Stimulated activated CD4-positive, alpha-beta T cell treated with anti-CD3 and anti-CD28 coated beads, Interleukin-15, amount 100 ng/mL, for 24 hours (primary cell): Measurements from ENCODE around the gene CDADC1.
"Not testable (repeated sequence)": the region's sequence is repeated elsewhere in the genome, so short reads cannot be mapped to it uniquely, and the experiment has no call there.

Experiments used
- DNase-seq: peaks from one replicate; pipeline ENCODE4 v3.0.0-alpha.2; 2020

The CDADC1 gene

DNA sequence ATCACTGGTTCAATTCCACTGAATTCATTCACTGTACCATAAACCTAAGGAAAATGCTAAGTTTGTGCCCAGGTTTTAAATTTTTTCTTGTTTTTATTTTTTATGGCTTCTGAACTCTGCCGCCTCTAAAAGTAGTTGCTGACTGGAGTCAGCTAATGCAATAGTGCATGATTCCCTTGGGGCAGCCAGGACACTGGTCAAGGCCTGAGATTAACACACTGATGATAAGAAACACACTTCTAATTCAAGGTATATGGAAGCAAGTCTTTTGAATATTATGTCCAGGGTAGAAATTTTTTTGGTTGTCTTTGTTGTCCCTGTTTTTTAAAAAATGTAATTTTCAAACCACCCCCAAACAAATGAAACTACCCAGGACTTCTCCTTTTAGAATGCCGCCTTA, 72.2 kb downstream of the CDADC1 start:
- no peak for DNase-seq

GRCh38 chr13:49320975-49321374, 73.2 kb downstream of the CDADC1 start:
- DNase-seq: no peak

GRCh38 chr13:49322702-49323101, 75.0 kb downstream of the CDADC1 start:
- DNase-seq: no peak

GRCh38 chr13:49323344-49323743, 75.6 kb downstream of the CDADC1 start:
- no peak for DNase-seq

DNA sequence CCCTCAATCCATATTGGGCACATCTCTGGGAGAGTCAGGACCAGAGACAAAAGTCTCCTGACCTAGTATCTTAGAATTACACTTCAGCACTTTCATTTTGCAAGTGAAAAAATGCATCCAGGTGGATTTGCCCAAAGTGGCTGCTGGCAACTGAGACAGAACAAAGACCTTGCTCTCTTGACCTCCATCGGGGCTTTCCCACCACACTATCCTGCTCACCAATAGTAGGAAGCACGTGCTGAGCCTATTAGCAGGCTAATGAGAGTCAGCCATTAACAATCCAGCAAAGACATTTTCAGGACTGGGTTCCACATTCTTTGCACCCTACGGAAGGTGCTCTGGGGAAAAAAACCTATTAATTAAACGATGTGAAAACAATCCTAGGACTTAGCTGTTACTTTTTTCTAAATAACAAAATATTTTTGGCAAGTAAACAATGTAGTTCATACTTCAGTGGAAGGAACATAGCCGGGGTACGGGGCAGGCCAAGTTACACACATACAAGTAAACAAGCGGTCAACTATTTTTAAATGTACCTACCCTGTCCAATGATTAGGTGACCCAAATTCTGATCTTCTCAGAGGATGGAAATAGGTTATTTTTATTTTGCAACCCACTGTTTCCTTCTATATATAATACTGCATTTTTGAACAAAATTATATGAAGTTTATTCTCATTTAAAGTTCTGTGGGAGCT, 78.6 kb downstream of the CDADC1 start:
- no peak for DNase-seq

DNA sequence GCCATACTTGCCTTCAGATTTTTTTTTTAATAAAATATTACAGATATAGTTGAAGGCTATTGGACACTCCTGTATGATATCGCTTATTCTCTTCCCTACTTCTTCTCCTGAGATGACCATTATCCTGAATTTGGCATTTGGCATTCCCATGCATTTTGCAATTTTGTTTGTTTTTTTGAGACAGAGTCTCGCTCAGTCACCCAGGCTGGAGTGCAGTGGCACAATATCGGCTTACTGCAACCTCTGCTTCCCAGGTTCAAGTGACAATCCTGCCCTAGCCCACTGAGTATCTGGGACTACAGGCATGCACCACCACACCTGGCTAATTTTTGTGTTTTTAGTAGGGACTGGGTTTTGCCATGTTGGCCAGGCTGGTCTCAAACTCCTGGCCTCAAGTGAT, 79.4 kb downstream of the CDADC1 start:
- not testable (repeated sequence) for DNase-seq

GRCh38 chr13:49329831-49330545, 82.3 kb downstream of the CDADC1 start:
- no peak for DNase-seq

GRCh38 chr13:49330546-49330864, 82.8 kb downstream of the CDADC1 start:
- no peak for DNase-seq

- no peak for DNase-seq
These were observed 88.9 kb downstream of the CDADC1 start for GRCh38 chr13:49336655-49337054.

- no peak for DNase-seq
These were observed 92.4 kb downstream of the CDADC1 start for GRCh38 chr13:49340161-49340560.

GRCh38 chr13:49341517-49341916, 93.8 kb downstream of the CDADC1 start:
- no peak for DNase-seq

DNA sequence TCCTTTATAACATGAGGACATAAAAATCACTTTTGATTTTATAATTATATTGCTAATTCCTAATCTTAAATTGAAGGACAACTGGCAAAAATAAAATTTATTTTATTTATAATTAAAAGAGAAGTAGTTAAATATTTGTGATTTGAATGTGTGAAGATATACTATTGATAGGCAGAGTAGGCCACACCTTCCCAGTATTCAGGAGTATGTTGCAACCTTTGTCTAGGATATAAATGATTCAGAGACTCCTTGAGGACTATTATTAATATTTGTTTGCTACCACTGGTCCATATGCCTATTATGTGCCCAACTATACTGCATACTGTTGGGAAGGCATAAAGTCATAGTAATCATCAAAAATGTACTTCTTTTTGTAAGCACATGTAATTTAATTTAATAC, 94.2 kb downstream of the CDADC1 start:
- DNase-seq: no peak

DNA sequence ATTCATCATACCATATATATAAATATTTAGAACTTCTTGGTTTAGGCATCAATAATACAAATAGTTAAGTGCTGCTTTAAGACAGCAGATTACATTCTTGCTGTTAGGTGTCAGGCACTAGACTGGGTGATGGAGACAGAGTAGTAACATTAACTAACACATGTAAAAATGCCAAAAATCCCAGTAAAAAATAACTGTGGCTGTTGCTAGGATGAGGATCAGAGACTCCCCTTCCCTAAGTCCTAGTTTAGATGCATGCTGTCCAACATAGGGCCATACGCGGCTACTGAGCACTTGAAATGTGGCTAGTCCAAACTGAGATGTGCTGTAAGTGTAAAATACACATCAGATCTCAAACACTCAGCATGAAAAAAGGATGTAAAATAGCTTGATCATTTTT, 94.7 kb downstream of the CDADC1 start:
- no peak for DNase-seq
